ENCODE data around the gene ERC2.

- no peak for TF ChIP-seq SIN3A (conservative IDR thresholded peaks at IDR 0.05 in 1 of 2, IDR thresholded peaks at IDR 0.05 in 1 of 2; ENCODE audit: low read depth in 1 of 2, low read length in 2 of 2)
- TF ChIP-seq CTCF (IDR thresholded peaks at IDR 0.05; ENCODE audit: control extremely low read depth in 1 of 3, insufficient read depth in 1 of 3, low read depth in 1 of 3, low read length in 3 of 3) = no peak
- no peak for TF ChIP-seq POLR2AphosphoS5 (IDR thresholded peaks at IDR 0.05; ENCODE audit: low read depth, low read length)
- no peak for TF ChIP-seq EZH2 (IDR thresholded peaks at IDR 0.05; ENCODE audit: low read depth, low read length, severe bottlenecking)
- TF ChIP-seq RAD21 (IDR thresholded peaks at IDR 0.05 in 1 of 2, conservative IDR thresholded peaks at IDR 0.05 in 1 of 2; ENCODE audit: low read depth in 2 of 2, low read length in 2 of 2) = no peak
Observed at GRCh38 chr3:55526332-55527030, 941.8 kb downstream of the ERC2 start.

Data from H1 (cell line).